HG03442 (cell line): ENCODE results near the gene MDM2.

Source experiments
- ATAC-seq: cut with Tn5 transposase; IDR thresholded peaks from one replicate; pipeline ENCODE4 v1.9.1; 2021; ENCODE audit warnings: mild to moderate bottlenecking, moderate library complexity; ENCODE audit not compliant: unreplicated experiment

Gene MDM2

DNA sequence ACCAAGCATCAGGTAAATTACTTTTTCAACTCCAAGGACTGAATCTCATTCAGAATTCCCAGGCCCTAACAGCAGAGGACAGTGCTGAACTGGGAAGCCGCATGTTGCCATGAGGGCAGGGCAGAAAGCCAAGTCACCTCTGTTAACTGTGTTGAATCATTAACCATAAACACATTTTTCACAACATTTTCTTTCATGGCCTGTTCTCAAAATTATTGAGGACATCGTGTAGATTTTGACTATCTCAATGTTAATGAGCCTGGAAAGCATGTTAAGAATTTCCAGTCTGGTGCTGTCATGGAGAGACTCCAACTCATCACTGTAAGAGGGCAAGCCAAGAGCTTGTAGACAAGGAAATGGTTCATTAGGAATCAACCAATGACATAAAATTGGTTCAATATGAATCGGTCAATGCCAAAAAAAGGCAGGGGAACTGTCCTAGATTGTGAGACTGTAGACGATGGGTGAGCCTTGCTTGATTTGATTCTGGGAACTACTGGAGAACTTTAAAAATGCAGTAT is 91.3 kb downstream of the MDM2 start:
- no peak for ATAC-seq

DNA sequence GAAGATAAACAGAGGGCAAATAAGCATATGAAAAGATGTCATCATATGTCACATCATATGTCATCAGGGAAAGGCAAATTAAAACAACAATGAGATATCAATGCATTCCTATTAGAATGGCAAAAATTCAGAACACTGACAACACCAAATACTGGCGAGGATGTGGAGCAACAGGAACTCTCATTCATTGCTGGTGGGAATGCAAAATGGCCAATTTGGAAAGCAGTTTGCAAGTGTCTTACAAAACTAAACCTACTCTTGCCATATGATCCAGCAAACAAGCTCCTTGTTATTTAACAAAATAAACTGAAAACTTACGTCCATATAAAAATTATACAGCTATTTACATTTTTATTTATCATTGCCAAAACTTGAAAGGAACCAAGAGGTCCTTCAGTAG is 92.3 kb downstream of the MDM2 start:
- no peak for ATAC-seq
